SKM-1 (cell line): ENCODE results near the gene BAG2.

Experiments used
- DNase-seq: peaks from one replicate; lab custom pipeline; 2025; ENCODE audit not compliant: unreplicated experiment; lab: John Stamatoyannopoulos, UW

Gene BAG2

DNA sequence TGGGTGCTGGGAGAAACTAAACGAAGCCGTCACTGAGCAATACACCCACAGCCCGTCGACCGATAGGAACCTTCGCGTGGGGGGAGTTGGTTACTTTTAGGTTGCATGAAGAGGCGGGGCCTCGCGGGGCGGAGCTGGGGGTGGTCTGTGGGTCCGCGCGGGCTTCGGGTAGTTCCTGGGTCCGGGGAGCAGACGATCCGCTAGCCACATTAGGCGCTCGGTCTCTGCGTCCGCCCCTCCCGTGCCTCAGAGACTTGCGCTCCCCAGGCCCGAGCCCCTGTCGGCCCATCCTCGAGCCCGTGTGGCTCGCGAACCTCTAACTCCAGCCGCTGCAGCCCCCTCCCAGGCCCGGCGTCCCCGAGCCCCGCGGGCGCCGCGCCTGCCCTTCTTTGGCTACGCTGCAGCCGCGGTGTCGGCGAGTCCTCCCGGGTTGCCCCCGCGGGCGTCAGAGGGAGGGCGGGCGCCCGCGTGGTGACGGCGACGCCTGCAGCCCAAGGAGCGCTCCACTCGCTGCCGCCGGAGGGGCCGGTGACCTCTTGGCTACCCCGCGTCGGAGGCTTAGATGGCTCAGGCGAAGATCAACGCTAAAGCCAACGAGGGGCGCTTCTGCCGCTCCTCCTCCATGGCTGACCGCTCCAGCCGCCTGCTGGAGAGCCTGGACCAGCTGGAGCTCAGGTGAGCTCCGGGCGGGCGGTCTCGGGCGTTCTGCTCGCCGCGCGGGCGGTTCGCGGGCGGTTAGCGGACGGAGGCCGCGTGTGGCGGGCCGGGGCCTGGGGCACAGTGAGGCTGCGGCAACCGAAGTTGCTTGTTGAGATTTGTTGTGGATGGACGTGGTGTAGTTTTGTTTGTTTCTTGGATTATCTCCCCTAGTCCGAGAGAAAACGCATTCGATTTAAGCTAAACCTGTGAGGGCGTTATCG is at the start of gene BAG2:
Gene BAG2, plus strand, starts transcription at position 191 of the 920 bp plus-strand sequence. Its CDS starts 372 bp downstream, at position 563.
- peak; percentile 62 for DNase-seq

DNA sequence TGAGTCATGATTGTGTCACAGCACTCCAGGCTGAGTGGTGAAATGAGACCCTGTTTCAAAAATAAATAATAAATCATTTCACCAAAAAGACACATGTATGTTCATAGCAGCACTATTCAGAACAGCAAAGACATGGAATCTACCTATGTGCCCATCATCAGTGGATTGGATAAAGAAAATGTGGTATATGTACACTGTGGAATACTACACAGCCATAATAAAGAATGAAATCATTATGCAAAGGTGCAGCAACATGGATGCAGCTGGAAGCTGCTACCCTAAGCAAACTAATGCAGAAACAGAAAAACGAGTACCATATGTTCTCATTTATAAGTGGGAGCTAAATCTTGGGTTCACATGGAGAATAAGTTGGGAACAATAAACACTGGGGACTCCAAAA is 49.0 kb upstream of the BAG2 start:
- DNase-seq: no peak

DNA sequence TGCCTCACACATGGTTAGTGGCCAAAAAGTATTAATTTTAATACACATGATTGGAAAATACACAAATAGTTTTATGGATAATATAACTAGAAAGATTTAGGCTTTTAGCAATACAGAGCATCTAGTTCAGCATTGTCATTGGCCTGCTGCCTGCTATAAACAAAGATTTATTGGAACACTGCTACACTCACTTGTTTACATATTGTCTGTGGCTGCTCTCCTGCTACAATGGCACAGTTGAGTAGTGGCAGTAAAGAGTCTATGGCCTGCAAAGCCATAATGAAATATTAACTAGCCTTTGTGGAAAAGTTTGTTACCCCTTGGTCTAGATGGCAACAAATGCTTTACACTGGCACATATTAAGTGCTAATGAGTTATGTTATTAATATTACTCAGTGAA is 44.4 kb upstream of the BAG2 start:
- DNase-seq: no peak

DNA sequence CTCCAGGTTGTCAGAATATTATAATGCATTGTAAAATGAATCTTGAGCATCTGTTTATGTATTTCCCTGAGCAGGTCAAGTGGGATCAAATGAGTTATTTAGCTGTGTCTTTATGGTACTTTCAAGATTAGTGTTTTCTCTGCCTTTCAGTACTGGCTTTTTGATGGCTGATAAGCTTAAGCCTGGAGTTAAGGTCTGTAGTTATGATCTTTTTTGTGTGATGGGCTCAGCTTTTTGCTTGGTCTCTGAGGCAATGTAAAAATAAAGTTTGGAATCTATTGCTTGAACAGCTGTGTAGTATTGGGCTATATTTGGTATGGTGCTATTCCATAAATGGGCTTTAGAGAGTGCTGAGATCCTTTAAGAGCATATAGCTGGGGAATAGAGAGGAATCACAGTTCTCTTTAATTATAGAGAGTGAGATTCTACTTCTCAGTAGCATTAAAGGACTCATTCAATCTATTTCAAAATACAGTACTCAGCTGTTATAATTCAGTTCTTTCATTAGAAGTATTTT is 41.4 kb upstream of the BAG2 start:
- no peak for DNase-seq

DNA sequence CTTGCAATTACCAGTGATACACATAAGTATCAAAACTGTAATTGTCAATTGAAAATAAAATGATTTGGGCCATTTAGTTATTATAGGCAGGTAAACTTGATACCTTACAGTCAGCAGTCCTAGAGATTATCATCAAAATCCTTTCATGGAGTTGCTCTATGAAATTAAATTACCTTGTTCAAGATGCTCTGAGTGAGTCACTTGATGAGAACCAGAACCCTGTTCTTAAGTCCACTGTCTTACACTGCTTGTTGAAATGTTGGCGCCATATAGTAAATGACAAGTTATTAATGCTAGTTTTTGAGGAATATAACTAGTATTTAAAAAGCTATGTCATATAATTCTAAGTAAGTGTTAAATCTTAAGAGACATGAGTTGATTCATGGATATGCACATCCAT is 37.2 kb upstream of the BAG2 start:
- no peak for DNase-seq

DNA sequence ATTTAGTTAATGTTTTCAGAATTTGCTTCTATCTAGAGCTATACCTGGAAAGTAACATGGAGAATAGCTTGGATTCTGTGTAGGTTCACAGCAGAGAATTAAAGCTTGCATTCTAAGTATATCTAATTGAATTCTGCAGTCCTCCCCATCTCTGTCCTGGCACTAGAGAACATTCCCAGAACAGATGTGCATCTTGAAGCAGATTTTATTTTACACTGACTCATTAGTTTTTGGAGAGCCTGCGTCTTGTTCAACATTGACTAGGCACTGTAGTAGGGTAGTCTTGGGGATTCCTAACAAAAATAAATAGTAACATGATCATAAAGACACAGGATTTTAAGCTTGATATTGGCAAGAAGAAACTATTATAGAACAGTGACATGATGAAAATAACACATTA is 36.2 kb upstream of the BAG2 start:
- no peak for DNase-seq

DNA sequence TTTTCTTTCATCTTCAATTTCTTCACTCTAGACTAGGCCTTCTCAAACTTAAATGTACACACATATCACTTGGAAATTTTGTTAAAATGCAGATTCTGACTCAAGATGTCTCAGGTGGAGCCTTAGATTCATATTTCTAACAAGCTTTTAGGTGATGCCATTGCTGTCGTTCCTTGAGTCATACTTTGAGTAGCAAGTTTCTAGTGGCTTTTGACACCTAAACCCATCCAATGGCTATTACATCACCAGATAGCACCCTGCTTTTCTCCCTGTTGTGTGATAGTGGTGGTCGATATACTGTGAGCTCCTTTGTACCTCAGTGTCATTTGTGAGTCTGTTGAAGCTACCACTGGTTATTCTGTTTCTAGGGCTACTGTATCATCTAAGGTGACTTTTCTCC is 34.8 kb upstream of the BAG2 start:
- no peak for DNase-seq

DNA sequence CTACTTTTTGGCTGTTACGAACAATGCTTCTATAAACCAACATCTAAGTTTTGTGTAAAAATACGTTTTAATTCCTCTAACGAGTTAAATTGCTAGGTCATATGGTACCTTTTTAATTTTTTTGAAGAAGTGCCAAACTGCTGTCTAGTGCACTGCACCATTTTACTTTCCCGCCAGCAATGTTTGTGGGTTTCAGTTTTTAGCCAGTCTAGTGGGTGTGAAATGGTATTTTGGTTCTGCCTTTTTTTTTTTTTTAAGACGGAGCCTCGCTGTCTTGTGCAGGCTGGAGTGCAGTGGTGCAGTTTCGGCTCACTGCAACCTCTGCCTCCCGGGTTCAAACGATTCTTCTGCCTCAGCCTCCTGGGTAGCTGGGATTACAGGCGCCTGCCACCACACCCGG is 34.1 kb upstream of the BAG2 start:
- DNase-seq: no peak

DNA sequence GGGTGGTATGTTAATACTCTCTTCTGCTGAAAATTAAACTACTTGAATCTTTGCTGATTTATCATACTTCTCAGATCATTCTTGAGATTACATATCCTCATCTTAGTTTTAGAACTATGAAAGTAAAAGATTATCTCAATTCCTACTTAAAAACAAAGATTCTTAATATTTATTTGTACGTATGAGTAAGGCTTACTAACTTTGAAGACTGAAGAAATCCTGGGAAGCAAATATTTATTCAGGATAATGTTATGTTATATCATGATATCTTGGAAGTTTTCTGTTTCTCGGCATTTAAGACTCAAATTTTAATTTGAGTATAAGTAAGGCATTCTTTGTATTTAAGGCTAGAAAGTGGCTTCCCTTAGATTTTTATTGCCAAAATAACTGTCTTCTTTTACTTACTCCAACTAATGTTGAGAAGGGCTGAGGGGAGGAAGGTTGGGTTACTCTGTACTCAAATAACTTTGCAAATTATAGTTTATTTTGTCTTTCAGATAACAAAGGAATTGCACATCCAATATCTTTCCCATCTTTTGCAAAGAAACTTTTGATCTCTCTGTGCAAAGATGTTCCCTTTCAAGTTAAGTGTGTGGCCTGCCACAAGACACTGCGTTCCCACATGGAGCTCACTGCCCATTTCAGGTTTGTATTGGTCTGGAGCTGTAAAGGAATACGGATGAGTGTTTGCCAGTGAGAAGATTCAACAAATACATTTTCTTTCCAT is 30.5 kb upstream of the BAG2 start:
- no peak for DNase-seq

DNA sequence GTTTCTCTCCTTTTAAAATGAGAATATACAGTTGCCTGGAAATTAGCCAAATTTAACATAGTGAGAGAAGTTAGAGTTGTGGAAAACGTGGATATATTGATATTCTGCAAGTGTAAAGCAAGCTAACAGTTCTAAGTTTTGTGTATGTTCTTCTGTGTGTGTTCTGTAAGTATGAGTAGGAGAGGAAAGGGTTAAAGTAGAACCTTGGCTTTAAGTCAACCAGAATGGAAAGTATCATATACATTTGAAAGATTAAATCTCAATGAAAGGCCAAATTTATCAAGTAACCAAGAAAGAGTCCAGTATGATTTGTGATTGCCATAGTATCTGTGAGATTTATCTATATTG is 30.0 kb upstream of the BAG2 start:
- no peak for DNase-seq

DNA sequence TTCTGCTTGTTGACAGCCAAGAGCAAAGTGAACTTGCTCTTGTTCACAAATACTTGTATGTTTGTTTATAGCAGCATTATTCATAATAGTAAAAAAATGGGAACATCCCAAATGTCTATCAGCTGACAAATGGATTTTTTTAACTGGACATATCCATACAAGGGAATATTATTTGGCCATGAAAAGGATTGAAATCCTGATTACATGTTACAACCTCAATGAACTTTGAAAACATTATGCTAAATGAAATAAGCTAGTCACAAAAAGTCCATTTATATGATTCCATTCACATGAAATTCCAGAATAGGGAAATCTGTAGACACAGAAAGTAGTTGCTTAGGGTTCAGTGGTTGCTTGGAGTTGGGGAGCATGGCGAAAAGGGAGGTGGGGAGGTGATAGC is 28.4 kb upstream of the BAG2 start:
- DNase-seq: no peak

DNA sequence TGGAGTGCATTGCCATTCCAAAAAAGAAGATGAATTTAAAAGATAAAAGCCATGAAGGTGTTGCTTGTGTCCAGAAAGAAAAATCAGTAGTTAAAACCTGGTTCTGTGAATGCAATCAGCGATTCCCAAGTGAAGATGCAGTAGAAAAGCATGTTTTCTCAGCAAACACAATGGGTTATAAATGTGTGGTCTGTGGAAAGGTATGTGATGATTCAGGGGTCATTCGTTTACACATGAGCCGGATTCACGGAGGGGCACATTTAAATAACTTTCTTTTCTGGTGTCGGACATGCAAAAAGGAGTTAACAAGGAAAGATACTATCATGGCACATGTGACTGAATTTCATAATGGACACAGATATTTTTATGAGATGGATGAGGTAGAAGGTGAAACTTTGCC is 24.7 kb upstream of the BAG2 start:
- no peak for DNase-seq

DNA sequence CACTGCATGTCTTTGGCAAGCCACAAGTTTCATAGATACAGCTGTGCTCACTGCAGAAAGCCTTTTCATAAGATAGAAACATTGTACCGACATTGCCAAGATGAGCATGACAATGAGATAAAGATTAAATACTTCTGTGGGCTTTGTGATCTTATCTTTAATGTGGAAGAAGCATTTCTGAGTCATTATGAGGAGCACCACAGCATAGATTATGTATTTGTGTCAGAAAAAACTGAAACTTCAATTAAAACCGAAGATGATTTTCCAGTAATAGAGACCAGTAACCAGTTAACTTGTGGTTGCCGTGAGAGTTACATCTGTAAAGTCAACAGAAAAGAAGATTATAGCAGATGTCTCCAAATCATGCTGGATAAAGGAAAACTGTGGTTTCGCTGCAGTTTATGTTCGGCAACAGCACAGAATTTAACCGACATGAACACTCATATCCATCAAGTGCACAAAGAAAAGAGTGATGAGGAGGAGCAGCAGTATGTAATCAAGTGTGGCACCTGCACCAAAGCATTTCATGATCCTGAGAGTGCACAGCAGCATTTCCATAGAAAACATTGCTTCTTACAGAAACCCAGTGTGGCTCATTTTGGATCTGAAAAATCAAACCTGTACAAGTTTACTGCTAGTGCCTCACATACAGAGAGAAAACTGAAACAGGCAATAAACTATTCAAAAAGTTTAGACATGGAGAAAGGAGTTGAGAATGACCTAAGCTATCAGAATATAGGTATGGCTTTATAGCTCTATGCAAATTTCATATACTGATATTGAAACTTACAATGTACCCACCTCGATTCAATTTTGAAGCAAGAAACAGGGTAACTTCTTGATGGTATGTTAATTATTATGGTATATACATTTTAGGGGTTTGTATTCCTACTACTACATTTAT is 23.9 kb upstream of the BAG2 start:
- DNase-seq: no peak

DNA sequence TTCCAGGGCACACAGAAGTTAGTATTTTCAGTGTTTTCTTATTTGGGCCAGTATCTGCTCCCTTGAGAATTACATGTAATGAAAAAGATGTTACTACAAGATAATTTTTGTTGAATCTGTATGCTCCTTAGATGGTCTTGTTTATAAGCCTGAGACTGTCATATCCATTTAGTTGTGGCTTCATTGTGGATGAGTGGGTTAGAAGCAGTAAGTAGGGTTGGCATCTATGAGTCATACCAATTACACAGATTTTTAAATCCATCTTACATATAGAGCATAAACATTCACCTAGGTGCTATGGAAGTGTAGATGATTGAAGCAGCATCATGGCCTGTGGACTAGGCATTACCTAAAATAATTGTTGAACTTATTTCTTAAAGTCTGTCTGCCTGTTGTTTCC is 13.5 kb upstream of the BAG2 start:
- no peak for DNase-seq

DNA sequence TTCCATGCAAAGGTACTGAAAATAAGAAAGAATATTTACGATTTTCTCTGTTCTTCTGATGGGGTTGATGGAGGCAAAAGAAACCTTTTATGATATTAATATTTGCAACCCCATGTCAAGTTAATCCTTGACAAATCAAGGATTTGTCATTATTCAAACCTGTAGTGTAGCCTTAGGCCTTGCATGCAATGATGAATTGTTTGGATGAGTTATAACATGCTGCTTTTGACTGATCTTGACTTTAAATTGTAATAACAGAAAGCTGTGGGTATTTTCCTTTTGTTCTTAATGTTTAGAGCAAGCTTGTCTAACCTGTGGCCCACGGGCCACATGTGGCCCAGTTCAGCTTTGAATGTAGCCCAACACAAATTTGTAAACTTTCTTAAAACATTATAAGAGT is 13.0 kb upstream of the BAG2 start:
- no peak for DNase-seq

DNA sequence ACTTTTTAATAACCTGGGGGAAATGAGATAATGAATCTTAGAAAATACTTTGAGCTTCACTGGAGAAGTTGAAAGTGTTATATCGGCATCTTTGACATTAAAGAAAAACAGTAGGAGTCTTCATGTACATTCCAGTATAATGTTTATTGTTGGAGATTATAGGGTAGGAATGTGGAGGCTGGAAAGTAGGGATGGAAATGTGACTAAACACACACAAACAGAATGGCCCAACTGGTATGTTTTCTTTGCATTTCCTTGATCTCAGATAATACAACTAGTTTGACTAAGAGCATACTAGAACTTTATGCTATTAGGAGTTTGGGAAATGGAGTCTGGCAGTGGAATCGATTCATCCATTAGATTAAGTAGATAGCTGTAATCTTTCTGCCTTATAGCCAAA is 10.1 kb upstream of the BAG2 start:
- DNase-seq: no peak

DNA sequence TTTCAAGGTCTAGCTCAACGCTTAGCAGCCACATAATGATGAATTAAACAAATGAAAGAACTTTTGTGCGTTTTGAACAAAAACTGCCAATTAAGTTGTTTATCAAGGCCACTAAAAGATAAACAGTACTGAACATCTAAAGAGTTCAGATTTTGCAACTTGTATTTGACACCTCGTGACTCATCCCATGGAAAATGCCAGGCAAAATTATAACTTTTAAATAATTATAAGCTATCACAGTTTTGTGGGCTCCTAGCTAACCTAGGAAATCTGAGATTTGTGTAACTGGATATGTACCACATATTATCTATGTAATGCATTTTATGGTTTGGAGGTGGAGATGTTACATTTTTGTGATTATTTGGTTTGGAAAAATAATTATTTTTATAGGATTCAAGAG is 9.6 kb upstream of the BAG2 start:
- DNase-seq: no peak

DNA sequence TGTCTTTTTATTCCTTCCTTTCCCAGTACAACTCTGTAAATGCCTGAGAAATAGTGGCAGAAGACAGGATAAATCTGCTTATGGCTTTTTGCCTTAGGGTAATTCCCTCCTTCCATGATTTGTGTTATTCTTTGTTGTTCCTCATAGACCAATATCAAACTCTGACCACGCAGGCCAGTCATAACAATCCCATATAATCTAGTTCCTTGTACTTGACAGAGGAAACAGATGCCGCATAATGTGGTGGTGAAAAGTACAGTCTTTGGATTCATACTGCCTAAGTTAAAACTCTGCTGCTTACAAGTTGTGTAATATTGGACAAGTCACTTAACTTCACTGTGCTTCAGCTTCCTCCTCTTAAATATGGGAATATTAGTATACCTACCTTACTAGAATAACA is 8.2 kb upstream of the BAG2 start:
- no peak for DNase-seq

DNA sequence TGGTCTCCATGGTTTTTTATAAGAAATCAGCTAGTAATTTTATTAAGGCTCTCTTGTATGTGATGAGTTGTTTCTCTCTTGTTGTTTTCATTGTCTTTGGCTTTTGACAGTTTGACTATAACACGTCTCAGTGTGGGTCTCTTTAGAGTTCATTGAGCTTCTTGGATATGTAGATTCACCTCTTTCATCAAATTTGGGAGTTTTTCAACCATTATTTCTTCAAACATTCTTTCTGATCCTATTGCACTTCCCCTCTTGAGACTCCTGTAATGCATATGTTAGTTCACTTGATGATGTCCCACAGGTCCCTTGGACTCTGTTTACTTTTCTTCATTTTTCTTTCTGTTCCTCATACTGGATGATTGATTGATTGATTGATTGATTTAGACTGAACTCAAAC is 7.0 kb upstream of the BAG2 start:
- DNase-seq: no peak

DNA sequence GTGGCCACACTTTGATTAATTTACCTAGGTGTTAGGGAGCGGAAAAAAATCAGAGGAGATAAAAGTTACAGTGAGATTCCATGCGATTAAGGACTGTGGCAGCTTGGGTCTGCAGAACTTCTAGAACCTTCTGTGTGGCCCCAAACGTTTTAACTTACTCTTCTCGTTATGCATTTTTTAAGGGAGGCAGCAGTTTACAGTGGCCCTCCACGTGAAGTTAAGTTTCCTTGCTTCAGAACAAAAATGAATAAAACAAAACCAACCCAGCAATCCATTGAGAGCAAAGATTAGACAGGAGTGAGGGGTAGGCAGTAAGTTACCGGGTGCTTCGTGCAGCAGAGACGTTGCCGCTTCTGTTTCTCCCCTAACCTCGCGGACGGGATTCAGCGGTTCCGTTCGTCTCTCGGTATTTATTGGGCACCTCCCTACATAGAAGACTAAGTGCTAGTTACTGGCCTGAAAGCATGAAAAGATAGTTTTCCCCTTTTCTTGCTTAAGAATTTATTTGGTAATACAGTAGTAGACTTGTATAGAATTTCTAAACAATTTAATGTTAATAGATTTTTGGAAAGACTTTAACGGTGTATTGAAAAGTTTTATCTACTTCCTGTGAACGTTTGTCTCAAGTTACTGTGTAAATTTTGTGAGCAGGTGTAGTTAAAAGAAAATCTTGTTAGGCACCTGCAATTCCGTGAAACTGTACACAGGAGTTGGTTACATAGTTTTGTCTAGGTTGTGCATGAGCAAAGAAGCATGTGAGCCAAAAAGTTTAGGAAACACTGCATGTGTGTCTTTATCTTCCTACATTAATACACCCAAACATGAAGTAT is 1.1 kb downstream of the BAG2 start:
- DNase-seq: peak; percentile 59
